ENCODE data around the gene KDM8.

The KDM8 gene

GRCh38 chr16:27268376-27269299, 65.3 kb downstream of the KDM8 start, which contains the start of gene NSMCE1:
Gene NSMCE1, minus strand, starts transcription at chr16:27268772. Its CDS starts 11,202 bp downstream, at chr16:27257570.
- DNase-seq (ENCODE audit: low read depth in 2 of 2), result peak; percentile 88 to 90

DNA sequence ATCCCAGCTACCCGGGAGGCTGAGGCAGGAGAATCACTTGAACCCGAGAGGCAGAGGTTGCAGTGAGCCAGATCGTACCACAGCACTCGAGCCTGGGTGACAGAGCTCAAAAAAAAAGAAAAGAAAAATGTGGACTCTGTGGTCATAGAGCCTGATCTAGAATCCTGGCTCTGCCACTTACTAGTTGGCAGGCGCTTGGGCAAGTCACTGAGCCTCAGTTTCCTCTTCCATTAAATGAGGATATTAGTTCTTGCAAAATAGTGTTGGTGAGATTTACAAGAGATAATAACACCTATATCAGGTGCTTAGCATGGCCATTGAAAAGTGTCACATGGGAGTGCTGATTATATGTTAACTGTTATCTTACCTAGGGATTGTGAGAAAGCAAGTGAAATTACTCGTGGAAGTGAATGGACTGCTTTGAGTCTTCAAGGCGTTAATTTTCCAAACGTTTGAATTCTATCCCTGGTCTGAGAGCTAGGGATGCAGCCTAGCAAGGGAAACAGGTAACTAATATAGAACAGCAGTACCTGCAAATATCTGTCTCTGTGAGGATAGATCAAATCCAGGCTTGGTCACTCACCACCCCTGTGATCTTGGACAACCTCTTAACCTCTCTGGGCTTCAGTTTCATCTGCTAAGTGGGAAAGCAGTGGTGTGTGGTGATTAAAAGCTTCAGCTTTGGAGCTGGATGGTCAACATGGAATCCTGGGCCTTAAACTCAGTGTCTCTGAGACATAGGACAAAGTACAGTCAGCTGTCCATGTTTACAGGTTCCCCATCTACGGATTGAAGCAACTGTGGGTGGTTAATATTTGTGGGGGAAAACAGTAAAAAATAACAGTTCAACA, 66.2 kb downstream of the KDM8 start:
- DNase-seq (ENCODE audit: low read depth in 2 of 2), result no peak

GRCh38 chr16:27270349-27270748, 67.0 kb downstream of the KDM8 start:
- DNase-seq (ENCODE audit: low read depth in 2 of 2), result no peak

All from fibroblast of skin of left biceps (primary cell).